ENCODE data around the gene OR52I1.
A peak's percentile ranks its signal among the peaks of the same experiment; 100 is the strongest.

The OR52I1 gene

DNA sequence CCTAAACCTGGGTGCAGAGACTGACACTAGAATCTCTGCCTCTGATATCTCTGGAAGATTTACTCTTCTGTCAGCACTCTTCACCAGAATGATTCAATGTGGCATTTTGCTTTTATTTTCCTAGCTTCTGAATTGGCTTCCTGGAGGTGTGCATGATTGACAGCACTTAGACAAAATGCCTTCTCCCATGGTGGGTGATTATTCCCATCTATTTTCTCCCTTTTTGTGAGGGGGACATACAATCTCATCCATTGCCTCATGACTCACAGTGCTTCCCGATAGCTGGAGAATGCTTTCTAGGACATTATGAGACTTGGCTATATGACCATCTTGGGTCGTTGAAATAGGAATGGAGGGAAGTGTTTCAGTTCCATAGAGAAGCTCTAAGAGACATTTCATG lies 18.1 kb downstream of the OR52I1 start:
- DNase-seq (ENCODE audit: low read depth) = no peak

DNA sequence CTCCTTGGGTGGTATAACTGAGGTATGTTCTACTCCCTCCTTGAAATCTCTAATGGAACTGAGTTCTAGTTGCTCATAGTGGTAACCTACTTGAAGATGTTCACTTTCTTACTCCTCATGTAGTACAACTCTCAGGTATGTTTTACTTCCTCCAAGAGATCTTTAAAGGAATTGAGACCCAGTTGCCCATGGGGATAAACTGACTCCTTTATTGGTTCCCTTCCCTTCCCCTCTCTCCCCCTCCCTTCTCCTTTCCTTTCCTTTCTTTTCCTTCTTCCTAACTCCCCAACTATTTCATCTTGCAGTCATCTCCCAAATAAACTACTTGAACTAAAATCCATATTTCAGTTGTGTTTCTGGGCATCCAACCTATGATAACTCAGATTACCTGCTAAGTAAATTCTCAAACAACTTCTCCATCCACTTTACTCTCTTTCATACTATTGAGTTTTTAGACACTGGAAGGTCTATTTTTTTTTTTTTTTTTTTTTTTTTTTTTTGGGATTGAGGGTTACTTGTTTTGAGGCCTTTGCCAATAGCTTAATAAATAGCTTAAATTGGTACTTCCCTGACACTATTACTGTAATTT lies 22.1 kb downstream of the OR52I1 start:
- DNase-seq (ENCODE audit: low read depth) = no peak

DNA sequence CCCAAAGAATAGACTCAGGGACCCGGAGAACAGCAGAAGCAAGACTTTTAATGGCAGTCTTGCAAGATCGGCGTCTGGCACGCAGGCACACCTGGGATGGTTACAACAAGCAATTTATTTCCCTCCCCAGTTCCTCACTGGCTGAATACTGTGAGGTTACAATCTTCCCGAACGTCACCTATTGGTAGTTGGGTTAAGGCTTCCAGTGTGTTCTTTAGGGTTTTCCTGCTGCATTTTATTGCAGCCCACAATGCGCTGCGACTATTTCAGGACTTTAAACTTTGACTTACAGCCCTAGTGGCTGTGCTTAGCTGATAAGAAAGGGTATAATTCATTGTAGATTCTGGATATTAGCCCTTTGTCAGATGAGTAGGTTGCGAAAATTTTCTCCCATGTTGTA lies 25.7 kb downstream of the OR52I1 start:
- DNase-seq (ENCODE audit: low read depth) = no peak

DNA sequence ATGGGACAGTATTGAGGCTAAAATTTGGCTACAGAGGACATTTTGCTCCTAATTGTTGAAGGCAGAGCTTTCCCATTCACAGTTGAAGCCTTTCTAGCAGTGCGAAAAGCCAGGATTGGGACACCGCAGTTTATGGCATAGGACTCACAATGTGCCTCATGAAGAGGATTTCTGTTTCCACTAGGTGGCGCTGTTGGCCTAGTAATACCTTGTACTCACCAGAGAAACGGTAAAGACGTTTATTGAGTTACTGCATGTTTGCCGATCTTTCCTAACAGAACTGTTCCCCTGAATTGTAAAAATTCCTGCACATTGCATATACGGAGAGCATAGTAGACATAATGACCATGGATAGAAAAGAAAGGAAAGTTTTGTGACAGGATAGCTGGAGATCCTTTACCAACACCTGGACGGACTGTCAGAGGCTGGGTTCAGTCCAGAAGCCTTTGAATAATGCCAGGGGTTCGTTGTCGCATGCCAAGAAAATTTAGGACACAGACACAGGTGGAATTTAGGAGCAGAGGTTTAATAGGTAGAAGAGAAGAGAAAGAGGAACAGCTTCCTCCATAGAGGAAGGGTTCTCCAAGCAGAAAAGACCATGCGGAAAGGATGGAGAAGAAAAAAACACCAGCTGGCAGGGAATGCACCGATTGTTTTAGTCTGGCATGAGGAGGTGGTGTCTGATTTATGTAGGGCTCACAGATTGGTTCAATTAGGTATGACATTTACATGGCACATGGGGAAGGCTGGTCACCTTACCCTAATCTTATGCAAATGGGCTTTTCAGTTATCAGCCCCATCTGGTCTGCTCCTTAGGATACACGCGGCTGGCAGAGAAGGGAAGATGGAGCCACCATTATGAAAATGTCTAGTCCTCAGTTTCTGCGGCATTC lies 32.6 kb downstream of the OR52I1 start:
- DNase-seq (ENCODE audit: low read depth) = peak; percentile 43

DNA sequence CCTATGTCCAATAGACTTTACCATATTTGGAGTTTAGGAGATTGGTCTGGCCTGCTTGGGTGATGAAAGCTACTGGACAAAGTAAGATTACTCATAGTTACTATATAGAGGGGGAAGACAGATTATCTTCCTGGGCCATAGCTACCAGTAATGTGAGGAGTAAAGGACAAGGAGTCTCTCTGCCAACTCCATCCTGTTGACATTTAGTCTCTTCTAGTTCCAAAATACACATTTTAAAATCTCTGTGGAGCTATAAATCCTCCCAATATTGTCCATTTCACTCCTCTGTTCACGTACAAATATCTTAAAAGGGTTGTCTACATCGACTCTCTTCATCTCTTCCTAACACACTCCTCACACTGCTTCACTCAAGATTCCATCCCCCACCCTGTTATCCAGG lies 42.3 kb downstream of the OR52I1 start:
- no peak for DNase-seq (ENCODE audit: low read depth)

DNA sequence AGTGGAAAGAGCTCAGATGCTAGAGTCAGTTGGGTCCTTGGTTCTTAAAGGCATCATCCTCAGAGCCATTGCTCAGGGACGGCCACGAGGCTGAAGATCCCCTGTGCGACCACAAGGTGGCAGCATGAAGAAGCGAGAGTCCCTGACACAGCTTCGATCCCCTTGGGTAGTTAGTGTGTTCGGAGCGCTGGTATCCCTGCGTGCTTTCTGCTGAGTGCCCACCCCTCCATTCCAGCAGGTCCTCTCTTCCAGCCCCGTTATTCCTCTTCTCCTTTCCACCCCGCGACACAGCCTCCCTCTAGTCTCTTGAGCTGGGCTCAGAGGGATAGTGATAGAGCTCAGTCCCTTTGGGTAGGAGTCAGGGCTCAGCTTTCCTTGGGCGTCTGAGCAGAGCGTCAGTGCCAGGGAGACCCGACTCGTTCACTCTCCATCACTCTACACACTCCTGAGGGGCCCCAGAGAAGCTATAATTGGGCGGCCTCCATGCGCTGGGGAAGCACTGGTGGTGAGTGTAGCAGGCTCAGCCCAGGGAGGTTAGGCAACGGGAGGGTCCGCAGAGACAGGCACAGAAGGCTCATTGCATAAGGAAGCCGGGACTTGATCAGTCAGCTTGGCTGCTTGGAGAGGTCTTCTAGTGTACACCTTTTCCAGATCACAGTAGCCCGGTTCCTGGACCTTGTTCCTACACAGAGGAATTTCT lies 43.3 kb downstream of the OR52I1 start, which contains the start of gene OR51D1:
Gene OR51D1, plus strand, starts transcription at position 516 of the 700 bp plus-strand sequence. CDS start 2,314 bp downstream, outside the sequence.
- DNase-seq (ENCODE audit: low read depth) = peak; percentile 43

DNA sequence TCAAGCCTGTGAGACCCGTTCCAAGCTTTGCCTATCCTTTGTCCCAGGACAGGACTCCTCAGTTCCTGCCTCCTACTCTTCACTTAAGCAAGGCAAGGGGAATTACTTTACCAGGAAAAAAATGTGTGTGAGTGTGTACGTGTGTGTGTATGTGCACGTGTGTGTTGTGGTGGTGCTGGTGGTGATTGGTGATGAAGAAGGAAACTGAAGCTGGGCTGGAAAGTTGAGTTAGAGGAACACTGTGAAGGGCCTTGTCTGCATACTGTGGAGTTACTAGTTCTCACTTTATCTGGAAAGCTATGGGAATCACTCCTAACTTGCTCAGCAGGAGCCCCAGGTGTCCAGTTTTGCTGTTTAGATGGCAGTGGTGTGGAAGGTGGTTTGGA lies 43.8 kb downstream of the OR52I1 start:
- no peak for DNase-seq (ENCODE audit: low read depth)

DNA sequence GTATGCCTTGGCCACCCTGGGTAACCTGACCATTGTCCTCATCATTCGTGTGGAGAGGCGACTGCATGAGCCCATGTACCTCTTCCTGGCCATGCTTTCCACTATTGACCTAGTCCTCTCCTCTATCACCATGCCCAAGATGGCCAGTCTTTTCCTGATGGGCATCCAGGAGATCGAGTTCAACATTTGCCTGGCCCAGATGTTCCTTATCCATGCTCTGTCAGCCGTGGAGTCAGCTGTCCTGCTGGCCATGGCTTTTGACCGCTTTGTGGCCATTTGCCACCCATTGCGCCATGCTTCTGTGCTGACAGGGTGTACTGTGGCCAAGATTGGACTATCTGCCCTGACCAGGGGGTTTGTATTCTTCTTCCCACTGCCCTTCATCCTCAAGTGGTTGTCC lies 46.1 kb downstream of the OR52I1 start:
- DNase-seq (ENCODE audit: low read depth) = no peak

DNA sequence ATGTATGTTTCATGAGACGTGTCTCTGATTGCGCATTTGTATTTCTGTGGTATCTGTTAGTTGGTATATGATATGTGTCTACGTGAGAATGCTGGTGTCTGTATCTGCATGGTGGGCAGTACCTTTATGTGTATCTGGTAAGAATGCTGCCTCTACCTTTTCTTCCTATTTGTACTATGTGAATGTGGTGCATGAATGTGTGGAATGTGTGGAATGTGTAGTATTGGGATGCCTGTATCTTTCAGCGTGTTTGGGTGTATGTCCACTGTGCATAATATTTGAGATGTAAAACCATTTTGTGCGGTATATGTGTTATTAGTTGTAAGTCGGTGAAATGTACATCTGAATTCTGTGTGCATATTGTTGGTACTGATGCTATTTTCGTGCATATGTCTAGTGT lies 47.7 kb downstream of the OR52I1 start:
- DNase-seq (ENCODE audit: low read depth) = no peak

DNA sequence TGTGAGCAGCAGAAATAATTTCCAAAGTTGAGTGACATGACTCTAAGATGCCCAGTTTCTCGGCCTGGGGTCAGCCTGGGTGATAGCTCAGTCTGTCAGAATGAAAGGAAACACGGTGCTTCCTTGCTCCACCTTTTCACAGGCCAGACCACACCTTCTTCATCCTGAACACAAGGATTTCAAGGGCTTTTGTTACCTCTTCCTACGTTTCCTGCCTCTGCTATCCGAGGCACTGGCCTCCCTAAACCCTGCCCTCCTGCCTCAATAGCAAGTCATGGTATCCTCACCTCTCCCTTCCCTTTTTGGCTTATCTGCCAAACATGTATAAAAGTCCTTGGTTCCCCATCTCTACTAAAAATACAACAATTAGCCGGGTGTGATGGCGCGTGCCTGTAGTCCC lies 48.2 kb downstream of the OR52I1 start:
- DNase-seq (ENCODE audit: low read depth) = no peak

DNA sequence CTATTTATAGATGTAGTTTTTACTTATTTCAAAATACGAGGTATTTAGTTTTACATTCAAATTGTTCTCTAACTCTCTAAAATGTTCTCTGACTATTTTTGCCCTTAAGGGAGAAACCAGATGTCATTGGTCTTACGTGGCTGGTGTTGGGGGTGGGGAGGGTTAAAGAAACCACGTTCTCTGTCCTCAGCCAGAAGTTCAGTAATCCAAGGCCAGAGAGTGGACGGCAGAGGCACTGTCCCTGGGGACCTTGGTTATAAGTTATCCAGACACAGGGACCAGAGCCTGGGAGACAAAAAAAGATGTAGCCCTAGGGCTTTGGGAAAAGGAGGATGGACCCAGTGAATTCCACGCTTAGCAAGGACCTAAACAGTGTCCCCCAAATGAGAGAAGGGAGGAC lies 49.2 kb downstream of the OR52I1 start:
- DNase-seq (ENCODE audit: low read depth) = no peak

DNA sequence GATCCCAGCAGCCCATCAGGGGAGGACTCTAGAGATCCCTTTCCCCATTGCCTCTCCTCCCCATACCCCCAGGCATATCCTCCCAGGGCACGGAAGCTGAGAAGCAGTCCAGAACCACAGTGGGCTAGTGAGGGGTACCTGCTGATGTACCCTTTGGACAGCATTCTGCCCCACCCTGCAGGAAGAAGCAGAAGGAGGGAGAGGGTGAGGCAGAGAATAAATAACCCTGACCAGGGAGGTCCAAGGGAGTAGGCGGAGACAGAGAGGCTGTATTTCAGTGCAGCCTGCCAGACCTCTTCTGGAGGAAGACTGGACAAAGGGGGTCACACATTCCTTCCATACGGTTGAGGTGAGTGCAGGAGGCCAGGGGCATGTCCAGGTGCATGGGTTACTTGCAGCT lies 49.8 kb downstream of the OR52I1 start, which contains the start of gene OR51E1:
Gene OR51E1, plus strand, starts transcription at position 301 of the 400 bp plus-strand sequence. CDS start 8,545 bp downstream, outside the sequence.
- DNase-seq (ENCODE audit: low read depth) = no peak

DNA sequence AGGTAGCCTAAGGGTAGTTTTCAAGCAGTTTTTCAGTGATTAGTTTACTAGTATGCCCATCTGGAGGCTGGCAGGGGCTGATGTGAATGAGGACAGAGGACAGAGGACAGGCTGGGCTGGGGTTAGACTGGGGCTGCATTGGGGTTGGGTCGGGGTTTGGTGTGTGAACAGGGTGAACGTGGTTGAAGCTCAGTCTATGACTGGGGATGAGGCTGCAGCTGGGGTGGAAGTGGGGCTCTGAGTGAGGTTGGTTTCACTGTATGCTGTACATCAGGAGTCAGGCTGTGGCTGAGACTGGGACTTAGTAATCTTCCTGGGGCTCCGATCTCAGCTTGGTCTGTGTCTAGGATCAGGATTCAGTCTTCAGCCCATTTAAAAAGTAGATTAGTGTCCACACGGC lies 50.4 kb downstream of the OR52I1 start:
- no peak for DNase-seq (ENCODE audit: low read depth)
